HG03097 (cell line): ENCODE measurements around the gene AGK.
"Not testable (repeated sequence)": the region's sequence is repeated elsewhere in the genome, so short reads cannot be mapped to it uniquely, and the experiment has no call there.

Experiments used
- ATAC-seq: cut with Tn5 transposase; IDR thresholded peaks from one replicate; pipeline ENCODE4 v1.9.1; 2021; ENCODE audit not compliant: unreplicated experiment, low FRiP score

The AGK gene

DNA sequence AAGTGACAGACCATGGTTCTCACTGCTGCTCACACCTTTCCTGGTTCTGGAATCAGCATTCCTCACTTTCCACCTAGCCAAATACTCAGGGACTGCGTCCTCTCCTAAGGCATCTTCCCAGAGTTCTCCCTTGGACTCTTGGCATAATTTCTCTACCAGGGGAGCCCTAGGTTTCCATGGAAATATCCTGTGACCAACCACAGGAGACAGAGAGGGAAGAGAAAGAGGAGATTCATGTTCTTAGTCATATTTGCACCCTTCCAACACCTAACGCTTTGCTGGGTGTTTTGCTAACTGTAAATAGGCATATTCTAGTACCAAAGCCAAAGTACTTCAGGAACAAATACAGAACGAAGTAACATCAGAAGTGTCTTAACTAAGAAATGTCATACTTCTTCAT, 122.1 kb downstream of the AGK start:
- ATAC-seq = no peak

DNA sequence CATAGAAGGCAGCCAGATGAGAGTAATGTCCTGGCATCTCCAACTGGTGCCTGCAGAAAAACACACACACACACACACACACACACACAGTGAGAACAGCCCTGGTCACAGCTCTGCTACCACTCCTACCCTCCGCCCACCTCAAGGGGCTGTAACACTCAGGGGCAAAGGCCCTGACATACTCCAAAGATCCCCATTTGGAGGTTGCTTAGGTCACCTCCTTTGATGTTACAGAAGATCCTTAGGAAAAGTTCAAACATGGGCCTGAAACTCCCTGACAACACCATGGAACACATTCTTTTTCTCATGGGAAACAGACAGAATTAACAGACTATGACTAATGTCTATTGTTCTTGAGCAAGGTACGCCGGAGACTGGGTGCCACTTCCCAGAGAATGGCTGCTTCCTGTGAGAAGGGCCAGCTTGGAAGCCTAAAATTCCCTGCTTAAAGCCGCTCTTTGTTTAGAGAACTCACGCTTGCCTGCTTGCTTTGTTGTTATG, 123.0 kb downstream of the AGK start:
- ATAC-seq = no peak

DNA sequence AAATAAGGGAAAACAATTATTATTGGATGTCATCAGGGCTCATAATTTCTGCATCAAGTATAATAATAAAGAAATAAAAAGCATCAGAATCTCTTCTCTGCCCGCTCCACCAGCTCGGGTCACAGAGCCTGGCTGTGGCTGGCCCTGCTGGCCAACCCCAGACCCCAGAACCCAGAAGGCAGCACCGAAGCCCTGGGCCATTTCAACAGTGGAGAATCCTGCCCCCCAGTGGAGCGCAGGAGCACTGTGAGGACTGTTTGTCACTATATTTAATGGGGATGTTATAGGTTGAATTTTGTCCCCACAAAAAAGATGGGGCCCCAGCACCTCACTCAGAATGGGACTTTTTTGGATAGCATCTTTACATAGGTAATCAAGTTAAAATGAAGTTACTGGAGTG, 123.5 kb downstream of the AGK start:
- ATAC-seq = no peak

DNA sequence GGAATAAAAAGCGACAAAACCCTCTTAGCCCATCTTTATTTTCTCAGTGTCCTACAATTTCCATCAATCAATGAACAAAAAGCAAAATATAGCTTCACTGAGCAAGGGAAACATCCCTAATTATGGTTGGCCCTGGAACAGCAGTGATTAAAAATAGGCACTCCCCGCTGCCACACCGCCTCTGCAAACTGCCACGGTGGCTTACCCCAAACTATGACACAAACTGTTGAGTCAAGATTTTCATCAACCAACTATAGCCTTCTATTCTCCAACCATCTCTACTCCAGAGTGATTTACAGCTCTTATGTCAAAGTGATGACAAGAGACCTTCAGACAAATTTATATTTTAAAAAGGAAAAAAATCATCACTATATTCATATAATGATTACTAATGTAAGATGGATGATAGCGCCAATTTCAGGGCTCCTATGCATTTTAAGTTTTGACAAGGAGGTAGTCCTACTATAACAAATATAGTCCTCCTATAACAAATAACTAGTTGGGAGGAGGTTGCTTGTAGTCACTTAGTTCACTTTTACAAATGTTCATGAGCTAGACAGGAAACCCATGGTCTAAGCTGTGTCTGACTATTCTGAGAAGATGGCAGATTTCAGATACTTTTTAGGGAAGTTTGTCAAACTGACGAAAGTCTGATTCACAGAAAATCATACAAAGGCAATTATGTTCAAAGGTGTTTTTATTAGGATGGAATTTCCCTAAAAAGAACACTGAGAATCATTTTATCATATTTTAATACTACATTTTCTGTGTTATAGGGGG, 124.4 kb downstream of the AGK start:
- no peak for ATAC-seq

DNA sequence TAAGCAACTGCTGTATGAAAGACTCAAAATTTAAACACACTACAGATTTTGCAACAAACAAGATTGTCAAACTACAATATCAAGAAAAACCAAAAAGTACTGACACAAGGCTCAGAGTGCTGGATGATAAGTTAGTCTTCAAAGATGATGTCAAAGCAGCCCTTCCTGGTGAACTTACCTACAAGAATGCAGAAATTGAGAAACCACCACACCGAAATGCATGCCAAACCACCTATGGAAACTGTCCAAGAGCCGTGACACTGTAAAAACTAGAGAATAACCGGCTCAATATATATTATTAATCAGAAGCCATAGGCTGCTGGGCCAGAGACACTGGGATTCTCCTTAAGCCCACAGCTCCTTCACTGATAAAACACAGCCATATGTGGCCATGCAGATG, 125.4 kb downstream of the AGK start:
- no peak for ATAC-seq

DNA sequence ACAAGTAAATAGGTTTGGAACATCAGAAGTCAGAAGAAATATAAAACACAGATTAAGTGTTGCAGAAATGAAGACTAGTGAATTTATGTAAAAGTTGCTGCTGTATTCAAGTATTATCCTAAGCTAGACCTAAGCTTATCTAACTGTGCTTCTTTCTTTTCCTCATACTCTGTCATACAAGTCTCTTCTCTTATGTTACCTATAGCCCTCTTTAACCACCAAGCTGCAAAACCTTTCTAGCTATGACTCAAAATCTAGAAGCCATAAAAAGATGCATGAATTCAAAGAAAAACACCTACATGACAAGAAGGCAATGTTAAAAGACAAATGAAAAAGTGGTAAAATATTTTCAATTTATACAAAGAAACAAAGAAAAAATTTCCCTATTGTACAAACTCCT, 127.8 kb downstream of the AGK start:
- ATAC-seq = no peak

DNA sequence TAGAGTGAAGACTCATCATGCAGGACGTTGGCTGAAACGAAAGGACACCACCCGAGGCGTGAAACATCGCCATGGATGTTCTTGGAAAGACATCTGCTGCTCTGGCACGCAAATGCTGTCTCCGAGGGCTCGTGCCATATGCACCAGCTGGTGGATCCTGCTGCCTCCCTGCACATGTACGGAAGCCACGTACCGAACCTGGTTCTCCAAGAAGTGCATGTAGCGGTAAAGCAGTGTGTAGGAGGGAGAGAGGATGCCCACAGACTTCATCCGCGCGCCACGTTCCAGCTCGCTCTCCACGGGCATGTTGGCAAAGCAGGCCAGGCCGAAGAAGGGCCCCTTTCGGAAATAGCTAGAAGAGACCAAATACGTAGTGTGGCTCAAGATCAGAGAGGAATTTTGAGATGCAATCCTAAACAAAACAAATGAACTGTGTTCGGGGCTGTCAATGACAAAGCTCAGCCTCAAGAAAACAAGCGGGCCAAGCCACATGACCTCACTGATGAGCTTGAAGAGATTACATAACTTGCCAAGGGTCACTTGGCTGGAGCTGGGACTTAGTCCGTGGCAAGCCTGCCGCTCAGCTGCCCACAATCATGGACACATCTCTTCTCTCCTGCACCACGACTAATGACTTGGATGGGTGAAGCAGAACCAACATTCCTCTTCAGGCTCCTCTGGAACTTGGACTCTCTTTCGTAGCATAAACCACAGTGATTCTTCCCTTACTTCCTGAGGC, 134.2 kb downstream of the AGK start:
- no peak for ATAC-seq

DNA sequence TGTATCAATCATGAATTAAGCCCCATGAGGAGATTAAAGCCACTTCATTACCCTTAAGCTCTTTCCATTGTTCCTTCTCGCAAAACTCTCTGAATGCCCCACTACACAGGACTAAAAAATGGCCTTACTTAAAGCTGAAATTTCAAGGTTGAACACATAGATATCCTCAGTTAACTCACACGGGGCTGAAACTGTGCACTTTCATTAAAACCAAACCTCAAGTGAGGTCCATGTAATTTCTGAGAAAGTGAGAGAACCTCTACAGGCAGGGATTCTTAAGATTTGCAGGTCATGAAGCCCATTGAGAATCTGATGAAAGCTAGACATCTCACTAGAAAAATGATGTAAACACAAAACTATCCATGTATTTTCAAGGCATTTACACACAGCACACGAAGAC, 134.9 kb downstream of the AGK start:
- ATAC-seq = no peak

DNA sequence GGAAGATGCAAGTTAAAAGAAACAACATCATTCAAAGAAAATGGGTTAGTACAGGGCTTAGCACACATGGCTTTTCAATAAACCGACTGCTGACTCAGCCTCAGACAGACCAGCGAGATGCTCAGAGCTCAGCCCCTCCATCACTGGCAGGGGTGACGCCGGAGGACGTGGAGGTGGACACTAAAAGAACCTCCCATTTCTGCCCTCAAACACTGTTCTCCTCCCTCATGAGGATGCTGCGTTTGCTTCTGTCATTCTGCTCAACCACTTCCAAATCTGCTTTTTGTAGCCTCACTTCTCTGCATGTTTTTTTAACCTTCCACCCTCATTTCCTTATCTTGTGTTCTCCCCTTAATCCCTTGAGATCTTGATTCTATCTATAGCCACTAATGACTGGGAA, 135.5 kb downstream of the AGK start:
- ATAC-seq = no peak

DNA sequence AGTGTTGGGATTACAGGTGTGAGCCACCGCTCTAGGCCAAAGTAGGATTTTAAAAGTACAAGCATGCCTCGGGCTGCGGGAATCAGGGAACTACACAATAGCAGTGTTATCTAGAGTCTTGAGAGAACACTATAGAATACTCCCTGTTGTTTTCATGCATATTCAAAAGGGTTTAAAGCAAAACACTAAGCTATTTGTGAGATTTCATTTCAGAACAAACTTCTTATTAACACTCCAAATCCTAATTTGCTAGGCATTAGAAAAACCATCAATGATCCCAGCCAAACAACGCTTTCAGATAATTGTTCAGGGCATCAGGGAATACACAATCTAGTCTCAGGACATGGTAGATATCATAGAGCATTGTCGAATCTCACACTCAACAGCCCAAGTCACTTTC, 136.8 kb downstream of the AGK start:
- ATAC-seq = no peak

DNA sequence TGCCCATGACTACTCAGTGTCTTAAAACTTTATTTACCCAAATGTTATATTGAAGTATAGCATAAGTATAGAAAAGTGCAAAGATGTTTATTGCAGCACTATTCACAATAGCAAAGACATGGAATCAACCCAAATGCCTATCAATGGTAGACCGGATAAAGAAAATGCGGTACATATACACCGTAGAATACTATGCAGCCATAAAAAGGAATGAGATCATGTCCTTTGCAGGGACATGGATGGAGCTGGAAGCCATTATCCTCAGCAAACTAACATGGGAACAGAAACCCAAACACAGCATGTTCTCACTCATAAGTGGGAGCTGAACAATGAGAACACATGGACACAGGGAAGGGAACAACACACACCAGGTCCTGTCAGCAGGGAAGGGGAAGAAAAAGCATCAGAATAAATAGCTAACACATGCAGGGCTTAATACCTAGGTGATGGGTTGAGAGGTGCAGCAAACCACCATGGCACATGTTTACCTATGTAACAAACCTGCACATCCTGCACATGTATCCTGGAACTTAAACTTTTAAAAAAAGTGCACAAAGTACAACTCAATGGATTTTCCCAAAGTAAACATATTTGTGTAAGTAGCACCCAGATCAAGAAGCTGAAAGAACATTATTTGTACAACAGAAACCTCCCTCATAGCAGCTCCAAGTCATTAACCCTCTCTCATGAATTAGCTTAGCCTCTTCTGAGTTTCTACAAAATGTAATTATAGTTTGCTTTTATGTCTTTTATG, 138.0 kb downstream of the AGK start:
- ATAC-seq = not testable (repeated sequence)

DNA sequence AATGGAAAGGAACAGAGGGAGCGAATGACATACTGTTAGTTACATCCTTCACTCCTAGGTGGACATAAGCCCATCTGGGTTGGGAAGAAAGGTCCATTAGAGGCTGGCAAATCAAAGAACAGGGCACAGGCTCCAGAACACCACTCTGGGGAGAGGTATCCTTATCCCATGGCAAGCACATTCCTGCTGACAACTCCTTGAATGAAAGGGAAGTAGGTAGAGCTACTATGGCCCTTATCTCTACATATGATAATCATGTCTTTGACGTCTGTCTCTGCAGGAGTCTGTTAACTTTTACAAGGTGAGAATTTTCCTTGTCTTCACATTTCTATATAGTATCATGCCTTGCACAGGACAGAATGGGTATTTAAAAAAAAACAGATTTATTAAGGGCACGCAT, 140.3 kb downstream of the AGK start:
- no peak for ATAC-seq

DNA sequence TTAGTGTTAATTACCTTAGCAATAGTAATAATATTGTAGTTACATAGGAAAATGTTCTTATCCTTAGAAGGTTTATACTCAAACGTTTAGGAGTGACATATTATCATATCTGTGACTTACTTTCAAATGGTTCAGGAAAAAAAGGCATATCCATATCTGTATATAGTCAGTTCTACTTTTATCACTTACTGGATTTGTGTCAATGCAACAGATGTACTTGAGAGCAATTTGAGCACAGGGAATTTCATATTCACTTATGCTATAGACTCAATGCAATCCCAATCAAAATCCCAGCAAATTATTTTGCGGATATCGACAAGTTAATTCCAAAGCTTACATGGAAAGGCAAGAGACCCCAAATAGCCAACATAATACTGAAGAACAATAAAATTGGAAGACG, 140.8 kb downstream of the AGK start:
- no peak for ATAC-seq

DNA sequence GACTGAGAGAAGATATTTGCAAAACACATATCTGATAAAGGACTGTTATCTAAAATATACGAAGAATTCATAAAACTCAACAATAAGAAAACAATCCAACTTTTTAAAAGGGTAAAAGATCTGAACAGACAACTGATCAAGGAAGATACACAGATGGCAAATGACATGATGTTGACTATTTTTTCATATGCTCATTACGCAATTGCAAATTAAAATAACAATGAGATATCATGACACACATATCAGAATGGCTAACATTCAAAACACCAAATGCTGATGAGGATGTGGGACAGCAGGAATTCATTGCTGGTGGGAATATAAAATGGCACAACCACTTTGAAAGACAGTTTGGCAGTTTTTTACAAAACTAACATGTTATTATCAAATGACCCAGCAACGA, 141.9 kb downstream of the AGK start:
- ATAC-seq = no peak

DNA sequence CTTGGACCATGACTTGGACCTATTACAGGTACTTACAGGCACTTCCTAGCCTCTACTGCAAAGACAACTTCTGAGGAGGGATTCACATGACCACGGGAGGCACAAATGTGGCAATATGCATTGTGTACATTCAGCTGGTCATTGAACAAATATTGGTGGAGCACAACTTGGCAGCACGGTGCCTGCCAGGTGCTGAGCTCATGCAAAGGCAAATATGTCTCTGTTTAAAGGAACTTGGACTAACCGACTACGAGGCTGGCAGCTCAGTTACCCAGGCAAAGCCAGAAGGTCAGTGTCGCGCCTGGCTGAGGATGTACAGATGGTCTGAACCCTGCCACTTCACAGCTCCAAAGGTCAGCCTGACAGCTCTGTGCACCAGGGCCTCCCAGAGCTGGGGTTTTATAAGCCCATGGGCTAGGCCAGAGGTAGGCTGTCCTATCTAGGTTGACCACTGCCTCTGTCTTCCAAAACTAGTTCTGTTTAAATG, 144.6 kb downstream of the AGK start:
- no peak for ATAC-seq

DNA sequence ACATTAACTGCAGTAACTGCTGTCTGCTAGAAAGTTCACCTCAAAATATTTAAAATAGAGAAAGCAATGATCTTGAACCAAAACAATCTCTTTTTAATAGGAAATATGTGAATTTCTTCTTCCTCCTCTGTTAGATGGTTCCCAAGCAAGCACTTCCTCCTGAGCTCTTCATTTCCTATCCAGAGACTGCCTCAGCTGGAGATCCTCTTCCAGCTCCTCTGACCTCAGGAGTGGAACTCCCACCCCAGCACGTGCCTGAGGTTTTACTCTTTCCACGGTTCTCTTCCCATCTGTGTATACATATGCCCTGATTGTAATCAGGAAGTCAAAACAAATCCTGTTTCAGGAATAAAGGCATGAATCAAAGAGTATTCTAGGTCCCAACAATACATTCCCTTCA, 145.1 kb downstream of the AGK start:
- no peak for ATAC-seq

DNA sequence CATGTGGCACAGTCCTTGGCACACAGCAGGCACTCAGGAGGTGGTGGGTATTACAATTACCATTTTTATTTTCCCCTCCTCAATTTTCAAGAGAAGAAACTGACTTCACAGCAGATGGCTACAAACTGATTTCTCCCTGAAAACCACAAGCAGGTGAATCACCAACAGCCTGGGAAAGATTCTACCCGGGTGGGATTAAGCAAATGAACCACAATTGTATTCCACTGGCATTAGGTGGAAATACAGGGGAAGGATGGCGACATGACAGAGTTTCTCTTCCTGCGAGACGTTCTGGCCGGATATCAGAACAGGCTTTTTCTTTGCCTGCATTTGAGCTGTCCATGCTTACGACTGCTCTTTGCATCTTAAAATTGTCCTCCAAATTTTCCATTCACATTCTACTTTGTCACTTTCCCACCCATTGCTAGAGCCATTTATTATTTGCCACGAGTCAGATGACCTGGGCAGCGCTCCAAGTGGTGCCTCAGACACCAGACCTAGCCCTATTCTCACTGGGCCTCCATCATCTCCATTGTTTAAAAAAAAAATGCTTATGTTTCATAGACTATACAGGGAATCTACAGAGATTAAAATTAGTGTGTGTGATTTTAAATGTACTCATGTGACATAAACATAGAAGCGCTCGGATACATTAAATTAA, 146.1 kb downstream of the AGK start:
- no peak for ATAC-seq

DNA sequence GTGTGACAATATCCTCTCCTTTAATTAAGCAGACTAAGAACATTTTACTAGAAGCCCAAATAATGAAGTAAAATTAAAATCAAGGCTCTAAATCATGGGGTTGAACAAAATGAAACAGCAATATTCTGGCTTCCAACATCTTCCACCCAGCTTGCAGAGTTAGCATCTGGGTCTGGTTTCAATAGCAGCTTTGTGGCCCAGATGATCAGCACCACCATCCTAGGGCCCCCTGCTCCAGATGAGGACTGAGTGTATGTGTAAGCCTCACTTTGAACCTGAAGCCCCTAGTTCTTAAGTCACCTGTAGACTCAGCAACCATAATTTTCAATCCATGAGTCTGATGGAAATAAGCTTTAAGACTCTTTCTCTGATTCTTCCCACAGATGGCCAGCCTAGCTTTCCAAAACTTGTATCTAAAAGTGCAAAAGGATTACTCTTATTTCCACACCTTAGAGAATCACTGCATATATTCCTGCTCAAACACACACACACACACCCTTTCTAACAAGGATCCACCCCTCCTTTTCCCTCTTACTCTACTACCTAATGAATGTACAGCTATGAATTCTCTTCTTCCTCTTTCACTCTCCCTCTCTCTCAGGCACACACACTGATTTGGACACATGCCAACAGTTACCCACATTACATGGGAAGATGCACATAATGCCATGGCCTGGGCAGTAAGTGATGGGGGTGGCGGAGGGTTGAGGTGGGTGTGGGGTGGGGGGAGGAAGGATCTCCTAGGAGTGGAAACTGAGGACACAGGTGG, 147.2 kb downstream of the AGK start:
- ATAC-seq = no peak

DNA sequence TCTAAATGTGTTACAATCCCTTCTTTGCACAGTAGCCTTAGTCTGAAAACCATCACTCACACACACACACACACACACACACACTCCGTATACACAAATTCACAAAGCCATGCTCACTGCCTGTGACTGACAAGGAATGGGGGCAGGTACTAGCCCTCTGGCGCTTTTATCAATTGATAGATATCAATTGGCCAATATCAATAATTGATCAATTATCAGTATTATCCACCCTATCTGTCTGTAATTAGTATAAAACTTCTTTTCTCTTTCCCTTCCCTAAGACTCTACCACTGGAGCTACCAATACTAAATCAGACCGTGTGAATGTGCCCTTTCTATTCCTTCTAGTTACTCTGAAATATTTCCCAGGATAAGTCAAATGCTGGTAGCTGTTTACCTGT, 148.7 kb downstream of the AGK start:
- no peak for ATAC-seq

DNA sequence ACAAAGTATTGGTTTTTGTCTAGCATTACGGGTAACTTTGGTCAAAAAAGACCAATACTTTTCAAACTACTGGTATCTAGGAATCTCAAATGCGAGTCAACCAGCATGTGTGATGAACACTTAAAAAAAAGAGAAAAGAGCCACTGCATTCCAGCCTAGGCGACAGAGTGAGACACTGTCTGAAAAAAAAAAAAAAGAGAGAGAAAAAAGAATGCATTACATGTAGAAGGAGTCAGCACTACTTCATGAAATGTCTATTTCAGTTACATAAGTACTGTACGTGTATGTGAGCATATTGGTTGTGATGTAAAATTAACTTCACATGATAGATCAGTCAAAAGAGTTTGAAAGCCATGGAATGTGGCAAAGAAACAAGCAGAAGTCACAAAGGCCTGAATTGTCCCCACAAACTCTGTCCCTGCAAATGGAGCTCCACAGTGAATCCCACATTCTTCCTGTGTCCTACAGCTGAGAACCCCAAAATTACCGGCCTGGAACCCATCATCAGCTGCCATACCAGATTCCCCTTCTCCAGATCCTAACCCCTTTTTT, 149.2 kb downstream of the AGK start:
- no peak for ATAC-seq
